22Rv1 (cell line): Measurements from ENCODE around the gene SKAP2.

Experiments used
- ZFX ChIP-seq: fragments of 450-650 bp; IDR thresholded peaks from 2 replicates; pipeline ENCODE4 v1.6.1; 2017; ENCODE audit warnings: antibody characterized with exemption, borderline replicate concordance
- TF ChIP-seq, protein P1 (sequence below): fragments of 450-650 bp; IDR thresholded peaks from 2 replicates; pipeline ENCODE4 v1.5.1; 2017; ENCODE audit warnings: mild to moderate bottlenecking

DNA sequence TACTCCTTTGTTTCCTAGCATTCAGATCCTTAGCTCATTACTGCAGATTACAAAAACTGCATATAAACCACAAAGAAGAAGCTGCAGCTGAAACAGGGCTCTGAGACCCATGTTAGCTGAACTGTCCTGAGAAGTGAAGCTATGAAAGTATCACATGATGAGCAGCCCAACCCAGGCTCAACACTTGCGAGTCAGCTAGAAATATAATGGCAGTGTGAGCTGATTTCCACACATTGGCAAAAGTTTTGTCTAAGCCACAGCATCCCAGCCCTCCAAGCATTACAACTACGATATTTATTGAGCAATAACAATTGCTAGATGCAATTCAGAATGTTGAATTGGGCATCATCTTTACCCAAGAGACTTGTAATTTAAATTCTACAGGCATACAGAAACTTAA lies 34.5 kb upstream of the SKAP2 start:
- TF ChIP-seq, protein P1, sequence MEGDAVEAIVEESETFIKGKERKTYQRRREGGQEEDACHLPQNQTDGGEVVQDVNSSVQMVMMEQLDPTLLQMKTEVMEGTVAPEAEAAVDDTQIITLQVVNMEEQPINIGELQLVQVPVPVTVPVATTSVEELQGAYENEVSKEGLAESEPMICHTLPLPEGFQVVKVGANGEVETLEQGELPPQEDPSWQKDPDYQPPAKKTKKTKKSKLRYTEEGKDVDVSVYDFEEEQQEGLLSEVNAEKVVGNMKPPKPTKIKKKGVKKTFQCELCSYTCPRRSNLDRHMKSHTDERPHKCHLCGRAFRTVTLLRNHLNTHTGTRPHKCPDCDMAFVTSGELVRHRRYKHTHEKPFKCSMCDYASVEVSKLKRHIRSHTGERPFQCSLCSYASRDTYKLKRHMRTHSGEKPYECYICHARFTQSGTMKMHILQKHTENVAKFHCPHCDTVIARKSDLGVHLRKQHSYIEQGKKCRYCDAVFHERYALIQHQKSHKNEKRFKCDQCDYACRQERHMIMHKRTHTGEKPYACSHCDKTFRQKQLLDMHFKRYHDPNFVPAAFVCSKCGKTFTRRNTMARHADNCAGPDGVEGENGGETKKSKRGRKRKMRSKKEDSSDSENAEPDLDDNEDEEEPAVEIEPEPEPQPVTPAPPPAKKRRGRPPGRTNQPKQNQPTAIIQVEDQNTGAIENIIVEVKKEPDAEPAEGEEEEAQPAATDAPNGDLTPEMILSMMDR = no peak
- no peak for TF ChIP-seq ZFX
